Adipose tissue (tissue), 3 donors: ENCODE data around the gene FNIP1. TPM values are rescaled to one million over a fixed set of nuclear protein-coding genes. Genes with fewer than 3 reads are reported as not detected.
"Not testable (repeated sequence)": the region's sequence is repeated elsewhere in the genome, so short reads cannot be mapped to it uniquely, and the experiment has no call there.

Source experiments
- H3K27ac ChIP-seq: one replicate; pipeline ENCODE4 v1.5.1; 2013; ENCODE audit warnings: low read depth, low read length
- WGBS, 3 donors: extraction: QIAGEN DNeasy Blood & Tissue Kit; methylation state at CpG; one replicate each; pipeline ENCODE4 v1.1.7; 2013; 5-methylcytosine and 5-hydroxymethylcytosine counted together
- polyA plus RNA-seq, 3 donors: library from polyadenylated mRNA; stranded (reverse); fragments of 200-250 nt; gene quantifications; one replicate each; pipeline ENCODE4 v1.2.3, GENCODE V29; 2013
- donor health status: healthy with polysubstance abuse.
- donor health status: Bipolar disorder and iron deficiency.
- donor health status: healthy.

Gene FNIP1
- polyA plus RNA-seq, 3 donors = 3.0 to 5.6 (median 5.5) TPM

DNA sequence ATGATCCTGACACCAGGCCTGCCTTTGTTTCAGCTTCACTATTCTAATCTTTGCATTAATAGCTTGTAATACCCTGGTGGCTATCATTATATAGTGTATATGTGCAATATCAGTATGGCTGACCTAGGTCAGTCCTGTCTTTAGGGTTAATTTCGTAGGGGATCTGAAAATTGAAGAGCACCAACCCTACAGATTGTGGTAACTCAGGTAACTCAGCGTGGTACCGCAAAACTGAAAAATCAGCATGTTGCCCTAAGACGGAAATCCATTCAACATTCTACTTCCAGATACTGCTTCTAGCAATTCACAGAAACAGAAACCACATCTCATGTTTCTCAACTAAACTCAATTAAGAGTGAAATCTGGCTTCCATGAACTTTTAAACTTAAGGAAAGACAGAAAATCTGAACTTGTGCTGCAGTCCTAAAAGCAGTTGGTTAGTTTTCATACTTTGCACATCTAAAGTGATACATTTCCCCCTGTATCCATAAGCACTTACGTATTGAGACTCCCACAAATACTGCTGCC is 78.3 kb downstream of the FNIP1 start:
- WGBS, 3 donors = 90 to 94% (median 92%) methylated on average over 5 of the region's 5 CpGs
- H3K27ac ChIP-seq = no peak overlapping the region

DNA sequence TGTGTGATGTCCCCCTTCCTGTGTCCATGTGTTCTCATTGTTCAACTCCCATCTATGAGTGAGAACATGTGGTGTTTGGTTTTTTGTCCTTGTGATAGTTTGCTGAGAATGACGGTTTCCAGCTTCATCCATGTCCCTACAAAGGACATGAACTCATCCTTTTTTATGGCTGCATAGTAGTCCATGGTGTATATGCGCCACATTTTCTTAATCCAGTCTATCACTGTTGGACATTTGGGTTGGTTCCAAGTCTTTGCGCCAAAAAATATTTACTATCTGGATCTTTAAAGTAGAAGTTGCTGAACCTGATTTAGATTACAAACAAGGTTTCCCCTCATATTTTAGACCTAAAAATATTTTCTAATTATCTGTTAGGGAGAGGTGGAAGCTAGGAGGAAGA is 79.7 kb downstream of the FNIP1 start:
- H3K27ac ChIP-seq = not testable (repeated sequence)
- 100% methylated on average over 2 to 3 of the region's 3 CpGs for WGBS, 3 donors

DNA sequence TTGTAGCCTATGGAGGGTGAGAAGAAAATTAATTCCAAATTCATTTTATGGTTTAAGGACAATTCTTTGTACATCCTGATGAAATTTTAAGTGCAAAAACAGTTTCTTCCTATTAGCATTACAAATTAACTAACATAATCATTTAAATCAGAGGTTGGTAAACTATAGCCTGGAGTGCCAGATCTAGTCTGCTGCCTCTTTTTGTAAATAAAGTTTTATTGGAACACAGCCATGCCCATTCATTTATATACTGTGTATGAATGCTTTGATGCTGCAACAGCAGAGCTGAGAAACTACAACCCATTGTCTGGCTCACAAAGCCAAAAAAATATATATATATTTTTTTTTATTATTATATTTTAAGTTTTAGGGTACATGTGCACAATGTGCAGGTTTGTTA is 80.2 kb downstream of the FNIP1 start:
- no peak overlapping the region for H3K27ac ChIP-seq

DNA sequence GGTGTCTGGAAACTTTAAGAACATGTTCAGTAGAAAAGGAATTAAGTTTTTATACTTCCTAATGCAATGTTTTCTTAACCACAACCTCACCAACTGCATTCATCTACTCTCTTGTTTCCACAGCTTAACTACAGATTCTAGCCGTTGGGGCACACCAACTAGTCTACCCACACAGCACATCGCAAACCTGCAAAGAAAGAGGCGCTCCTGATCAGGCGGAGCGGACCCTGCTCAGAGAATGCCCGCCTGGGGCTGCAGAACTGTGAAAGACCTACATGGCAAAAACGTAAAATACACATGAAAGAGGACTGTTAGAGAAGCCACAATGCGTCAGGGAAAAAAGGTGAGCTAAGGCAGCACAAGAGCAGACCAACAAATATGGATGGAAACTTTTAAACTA is 86.4 kb downstream of the FNIP1 start:
- WGBS, 3 donors = 91 to 94% (median 93%) methylated on average over 8 of the region's 8 CpGs
- no peak overlapping the region for H3K27ac ChIP-seq

DNA sequence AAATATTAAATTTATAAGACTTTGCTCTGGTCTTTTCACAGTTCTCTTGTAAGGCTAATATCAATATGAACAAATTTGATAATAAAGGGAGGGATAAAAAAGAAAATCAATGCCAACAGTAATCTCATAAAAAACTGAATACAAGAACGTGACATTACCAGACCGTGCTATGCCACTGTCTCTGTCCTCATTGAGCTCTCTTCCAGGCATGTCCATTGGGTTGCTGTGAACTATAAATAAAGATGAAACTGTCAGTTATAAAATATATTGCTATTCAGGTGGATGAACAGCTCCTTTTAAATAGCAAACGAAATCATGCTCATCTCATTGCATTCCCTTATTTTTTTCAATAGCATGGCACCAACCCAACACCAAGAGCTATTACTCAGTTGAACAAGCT is 87.8 kb downstream of the FNIP1 start:
- no peak overlapping the region for H3K27ac ChIP-seq
- 92 to 96% (median 95%) methylated on average over 3 of the region's 3 CpGs for WGBS, 3 donors

DNA sequence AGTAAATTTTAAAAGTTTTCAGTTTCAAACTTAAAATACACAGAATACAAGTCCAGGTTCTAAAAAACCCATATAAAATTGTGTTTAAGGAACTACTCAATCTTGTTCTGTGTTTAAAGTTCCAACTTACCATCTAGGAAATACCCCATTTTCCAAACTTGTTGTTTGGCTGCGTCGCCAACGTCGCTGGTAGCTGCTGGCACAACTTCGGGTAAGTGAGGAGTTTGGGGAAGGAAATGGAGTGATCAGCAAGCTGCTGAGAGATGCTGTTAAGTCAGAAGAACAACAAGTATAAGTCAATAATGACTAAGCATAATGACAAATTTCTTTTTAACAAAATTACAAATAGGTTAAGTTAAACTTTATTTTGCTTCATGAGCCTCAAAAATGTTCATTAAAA is 90.5 kb downstream of the FNIP1 start:
- H3K27ac ChIP-seq = no peak overlapping the region
- WGBS, 3 donors = 61 to 90% (median 62%) methylated on average over 5 of the region's 5 CpGs

DNA sequence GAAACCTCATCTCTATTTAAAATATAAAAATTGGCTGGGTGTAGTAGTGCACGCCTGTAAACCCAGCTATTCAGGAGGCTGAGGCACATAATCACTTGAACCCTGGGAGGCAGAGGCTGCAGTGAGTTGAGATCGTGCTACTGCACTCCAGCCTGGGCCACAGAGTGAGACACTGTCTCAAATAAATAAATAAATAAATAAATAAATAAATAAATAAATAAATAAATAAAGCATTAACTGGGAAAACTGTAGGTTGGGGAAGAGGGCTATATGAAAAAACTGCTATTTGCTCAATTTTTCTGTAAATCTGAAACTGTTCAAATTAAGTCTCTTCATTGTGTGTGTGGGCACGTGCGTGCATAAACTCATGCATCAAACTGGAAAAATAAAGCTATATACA is 101.9 kb downstream of the FNIP1 start:
- no peak overlapping the region for H3K27ac ChIP-seq
- WGBS, 3 donors = 95 to 98% (median 97%) methylated on average over 4 of the region's 4 CpGs

DNA sequence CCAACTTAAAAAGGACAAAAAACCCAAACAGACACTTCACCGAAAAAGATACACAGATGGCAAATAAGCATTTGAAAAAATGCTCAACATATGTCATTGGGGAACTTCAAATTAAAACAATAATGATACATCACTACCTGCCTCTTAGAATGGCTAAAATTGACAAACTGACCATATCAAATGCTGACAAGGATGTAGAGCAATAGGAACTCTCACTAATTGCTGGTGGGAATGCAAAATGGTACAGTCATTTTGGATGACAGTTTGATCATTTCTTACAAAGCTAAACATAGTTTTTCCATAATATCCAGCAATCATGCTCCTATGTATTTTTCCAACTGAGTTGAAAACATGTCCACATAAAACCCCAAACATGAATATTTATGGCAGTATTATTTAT is 102.9 kb downstream of the FNIP1 start:
- WGBS, 3 donors = 93 to 100% (median 98%) methylated on average over 1 of the region's 1 CpG
- H3K27ac ChIP-seq = no peak overlapping the region

DNA sequence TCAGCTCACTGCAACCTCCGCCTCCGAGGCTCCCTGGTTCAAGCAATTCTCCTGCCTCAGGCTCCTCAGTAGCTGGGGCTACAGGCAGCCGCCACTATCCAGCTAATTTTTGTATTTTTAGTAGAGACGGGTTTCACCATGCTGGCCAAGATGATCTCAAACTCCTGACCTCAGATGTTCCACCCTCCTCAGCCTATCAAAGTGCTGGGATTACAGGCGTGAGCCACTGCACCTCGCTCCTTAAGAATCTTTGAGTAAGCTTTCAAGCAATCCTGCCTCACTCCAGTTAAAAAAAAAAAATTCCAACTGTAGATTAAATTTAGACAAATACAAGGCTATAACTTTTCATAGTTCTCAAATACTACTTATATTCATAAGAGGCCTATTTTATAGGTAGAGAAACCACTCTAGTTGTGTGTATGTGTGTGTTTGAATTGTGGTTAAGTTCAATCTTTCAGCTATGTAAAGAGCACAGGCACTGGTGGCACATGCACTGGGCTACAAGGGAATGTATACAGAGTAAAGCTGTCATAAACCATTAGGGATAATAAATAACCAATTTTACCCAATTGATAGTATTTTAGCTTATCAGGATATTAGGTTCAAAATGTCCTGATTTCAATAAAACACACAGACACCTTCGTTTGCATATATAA is 111.2 kb downstream of the FNIP1 start:
- 90 to 97% (median 93%) methylated on average over 7 of the region's 7 CpGs for WGBS, 3 donors
- H3K27ac ChIP-seq = no peak overlapping the region

DNA sequence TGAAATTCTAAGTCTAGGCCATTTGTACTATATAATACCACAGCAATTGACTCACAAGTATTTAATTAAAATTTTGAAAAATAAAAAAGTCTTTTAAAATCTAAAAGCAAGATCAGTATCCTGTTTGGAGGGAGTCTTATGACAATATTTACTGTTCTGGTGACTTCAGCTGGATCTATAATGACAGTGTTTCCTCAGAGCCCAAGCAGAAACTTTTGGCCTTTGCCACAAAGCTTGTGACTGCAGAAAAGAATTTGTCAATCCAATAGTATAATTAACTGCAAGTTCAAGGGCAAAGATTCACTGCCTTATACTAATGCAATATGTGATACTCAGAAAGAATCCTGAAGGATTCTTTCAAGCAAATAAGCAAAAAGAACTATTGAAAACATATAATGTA is 112.2 kb downstream of the FNIP1 start:
- H3K27ac ChIP-seq = no peak overlapping the region

DNA sequence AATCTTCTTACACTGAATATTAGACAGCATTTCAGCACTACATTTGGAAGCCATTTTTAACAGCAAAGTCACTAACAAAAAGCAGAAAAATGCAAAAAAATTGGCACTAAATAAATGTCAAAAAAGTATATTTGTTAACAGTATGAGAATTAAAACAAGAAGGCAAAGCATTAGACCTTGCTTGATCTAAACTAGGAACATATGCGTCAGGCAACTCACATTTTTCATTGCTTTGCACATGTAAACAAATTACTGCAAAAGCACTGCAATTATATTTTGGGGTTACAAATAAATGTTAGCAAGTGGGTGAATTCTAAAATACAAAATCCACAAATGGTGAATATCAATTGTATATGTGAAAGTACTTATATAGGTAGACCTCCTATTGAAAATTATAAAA is 112.8 kb downstream of the FNIP1 start:
- no peak overlapping the region for H3K27ac ChIP-seq
- WGBS, 3 donors = 90 to 99% (median 94%) methylated on average over 1 of the region's 1 CpG

DNA sequence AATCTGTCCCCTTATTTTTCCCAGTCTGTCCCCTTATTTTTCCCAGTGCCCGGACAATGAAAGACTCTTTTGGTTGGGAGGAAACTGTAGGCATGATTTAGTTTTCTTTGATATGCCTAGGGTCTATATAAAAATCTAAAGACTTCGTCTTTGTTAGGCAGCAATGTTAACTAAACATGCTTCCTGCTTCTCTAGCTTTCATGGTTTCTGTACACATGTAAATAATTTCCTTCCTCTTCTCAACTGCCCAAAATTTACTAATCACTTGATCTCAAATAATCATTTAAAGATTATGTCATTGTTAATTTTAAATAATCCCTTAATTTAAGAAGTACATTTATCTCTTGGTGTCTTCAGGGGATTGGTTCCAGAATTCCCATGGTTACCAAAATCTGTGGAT is 114.0 kb downstream of the FNIP1 start:
- no peak overlapping the region for H3K27ac ChIP-seq
- WGBS, 3 donors = 55 to 89% (median 64%) methylated on average over 2 of the region's 2 CpGs

DNA sequence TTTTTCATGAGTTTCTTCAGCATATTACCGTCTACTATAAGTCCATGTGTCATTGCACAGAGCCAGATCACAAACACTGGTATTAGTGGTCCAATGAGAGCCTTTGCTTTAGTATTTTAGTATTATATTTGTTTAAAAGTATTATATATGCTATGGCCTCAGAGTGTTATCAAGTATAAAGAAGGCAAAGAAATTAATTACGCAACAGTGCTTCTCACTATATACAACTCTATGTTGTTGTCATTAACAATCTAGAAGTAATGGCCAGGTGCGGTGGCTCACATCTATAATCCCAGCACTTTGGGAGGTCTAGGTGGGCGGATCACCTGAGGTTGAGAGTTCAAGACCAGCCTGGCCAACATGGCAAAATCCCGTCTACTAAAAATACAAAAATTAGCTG is 114.6 kb downstream of the FNIP1 start:
- 97 to 99% (median 97%) methylated on average over 5 of the region's 5 CpGs for WGBS, 3 donors
- no peak overlapping the region for H3K27ac ChIP-seq

DNA sequence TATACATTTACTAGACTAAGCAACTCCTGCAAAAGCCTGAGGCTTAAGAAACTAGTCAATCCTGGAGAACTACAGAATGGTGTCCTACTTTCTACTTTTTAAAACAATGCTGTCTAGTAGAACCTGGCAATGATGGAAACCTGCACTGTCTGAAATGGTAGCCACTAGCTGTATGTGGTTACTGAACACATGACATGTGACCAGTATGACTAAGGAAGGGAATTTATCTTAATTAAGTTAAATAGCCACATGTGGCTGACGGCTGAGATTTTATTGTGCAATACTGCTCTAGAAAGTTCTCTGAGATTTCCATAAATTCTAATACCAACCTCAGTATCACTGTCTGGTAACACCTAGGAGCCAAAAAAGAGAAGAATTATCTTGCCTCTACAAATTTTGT is 116.9 kb downstream of the FNIP1 start:
- 38 to 47% (median 39%) methylated on average over 1 of the region's 1 CpG for WGBS, 3 donors
- H3K27ac ChIP-seq = no peak overlapping the region

DNA sequence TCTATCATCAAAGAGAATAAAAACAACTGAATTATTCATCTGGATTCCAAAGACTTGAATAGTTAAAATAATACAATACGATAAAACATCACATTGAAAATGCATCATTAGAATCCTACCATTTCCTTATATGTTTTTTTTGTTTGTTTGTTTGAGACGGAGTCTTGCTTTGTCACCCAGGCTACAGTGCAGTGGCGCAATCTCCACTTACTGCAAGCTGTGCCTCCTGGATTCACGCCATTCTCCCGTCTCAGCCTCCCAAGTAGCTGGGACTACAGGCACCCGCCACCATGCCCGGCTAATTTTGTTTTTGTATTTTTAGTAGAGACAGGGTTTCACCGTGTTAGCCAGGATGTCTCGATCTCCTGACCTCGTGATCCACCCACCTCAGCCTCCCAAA is 118.5 kb downstream of the FNIP1 start:
- H3K27ac ChIP-seq = not testable (repeated sequence)
- WGBS, 3 donors = 89 to 98% (median 92%) methylated on average over 7 to 8 of the region's 10 CpGs

DNA sequence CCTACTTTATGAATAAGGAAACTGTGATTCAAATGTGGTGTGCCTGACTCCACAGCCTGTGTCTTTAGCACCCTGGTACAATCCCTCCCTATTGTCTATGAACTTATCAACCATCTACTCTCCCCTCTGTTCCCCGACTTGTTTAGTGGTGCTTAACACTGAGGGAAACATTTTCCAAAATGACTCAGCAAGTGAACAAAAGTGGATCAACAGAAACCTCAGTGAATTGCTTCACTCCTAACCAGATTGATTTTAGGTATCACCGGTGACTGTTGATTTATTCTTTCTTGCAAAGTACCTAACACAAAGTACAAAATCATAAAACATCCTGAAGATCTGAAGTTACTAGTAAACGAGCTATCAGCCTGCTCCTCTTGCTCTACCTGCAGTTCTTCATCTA is 119.7 kb downstream of the FNIP1 start:
- 78 to 95% (median 89%) methylated on average over 3 of the region's 3 CpGs for WGBS, 3 donors
- H3K27ac ChIP-seq = no peak overlapping the region

DNA sequence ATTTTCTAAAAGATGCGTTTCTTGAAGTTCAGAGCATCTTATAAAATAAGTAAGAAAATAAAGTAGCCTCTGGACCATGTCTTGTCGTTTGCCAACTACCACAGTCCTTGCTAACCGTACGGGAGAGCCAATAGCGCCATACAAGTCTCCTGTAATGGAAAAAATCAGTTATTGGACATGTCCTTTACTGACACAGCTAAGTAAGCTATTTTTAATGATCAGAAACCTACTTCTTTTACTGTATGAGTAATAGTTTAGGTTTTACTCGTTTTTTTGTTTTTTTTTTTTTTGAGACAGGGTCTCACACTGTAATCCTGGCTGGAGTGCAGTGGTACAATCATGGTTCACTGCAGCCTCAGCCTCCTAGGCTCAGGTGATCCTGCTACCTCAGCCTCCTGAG is 124.0 kb downstream of the FNIP1 start:
- 60 to 78% (median 72%) methylated on average over 6 of the region's 6 CpGs for WGBS, 3 donors
- H3K27ac ChIP-seq = no peak overlapping the region

DNA sequence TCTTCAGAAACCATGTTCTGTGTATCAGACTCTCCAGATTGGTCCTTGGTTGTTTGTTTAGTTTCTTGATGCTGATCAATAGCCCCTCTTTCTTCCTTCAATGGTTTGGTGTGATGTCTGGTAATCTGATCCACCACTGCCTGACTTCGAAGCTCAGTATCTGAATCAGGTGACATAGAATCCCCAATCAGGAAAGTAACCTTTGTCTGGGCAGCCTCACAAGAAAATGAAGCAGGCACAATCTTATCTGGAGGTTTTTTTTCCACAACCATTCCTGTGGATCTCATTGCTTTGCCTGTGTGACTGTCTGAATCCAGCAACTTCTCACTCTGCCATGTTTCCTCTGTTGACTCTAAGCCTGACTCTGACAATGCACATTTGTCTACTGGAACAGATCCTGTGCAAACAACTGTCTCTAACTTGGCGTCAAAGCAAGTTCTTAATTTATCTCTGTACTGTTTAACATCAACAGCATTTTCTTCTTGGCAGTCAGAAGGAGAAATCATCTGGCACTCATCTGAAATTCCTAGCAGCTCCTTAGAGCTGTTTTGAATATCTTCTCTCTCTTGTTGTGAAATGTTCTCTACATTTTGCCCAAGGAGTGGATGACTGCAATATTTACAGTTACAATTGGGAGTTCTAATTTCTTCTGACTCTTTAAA is 124.7 kb downstream of the FNIP1 start:
- H3K27ac ChIP-seq = no peak overlapping the region
- 8 to 67% (median 40%) methylated on average over 2 of the region's 2 CpGs for WGBS, 3 donors

DNA sequence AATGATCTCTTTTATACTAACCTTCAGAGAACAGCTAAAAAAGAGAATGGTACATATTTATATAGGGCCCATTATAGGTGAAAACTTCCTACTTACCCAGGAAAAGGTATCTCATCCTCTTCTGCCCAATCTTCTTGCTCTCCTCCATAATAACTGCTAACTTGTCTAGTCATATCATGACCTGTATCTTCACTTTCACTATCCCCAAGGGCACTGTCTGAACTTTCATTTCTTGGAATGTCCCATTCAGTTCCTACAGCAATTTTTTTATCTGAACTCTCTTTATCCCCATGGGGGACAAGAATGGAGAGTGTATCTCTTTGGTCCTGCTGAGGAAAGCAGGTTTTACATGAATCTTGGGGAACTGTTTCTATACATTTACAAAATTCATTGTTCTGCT is 125.4 kb downstream of the FNIP1 start:
- no peak overlapping the region for H3K27ac ChIP-seq

DNA sequence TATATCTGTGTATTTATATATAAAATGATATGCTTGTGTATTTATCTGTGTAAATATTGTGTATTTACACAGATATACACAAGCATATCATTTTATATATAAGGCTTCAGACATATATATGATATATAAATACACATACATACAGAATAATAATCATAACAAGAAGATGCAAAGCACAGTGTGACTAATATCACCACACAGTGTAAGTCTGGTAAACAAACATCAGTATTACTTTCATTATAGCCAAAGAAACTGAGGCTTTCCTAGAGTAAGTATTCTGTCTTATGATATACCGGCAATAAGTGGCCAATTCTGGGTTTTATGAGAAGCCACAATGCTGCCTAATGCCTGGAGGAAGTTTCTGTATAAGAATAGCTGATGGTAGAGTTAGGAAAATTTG is 131.9 kb downstream of the FNIP1 start:
- H3K27ac ChIP-seq = no peak overlapping the region
- whole genome bisulfite sequencing, 3 donors = 90 to 97% (median 97%) methylated on average over 1 of the region's 1 CpG
